ENCODE data around the gene MEN1. TPM values are rescaled to one million over a fixed set of nuclear protein-coding genes. Genes with fewer than 3 reads are reported as not detected.

Gene MEN1
- total and polyA plus RNA-seq, 2 of the 13 experiments (the other 11 are each of a cell fraction or from before 2014, with no cell fraction given) = 20.5 to 27.3 TPM

GRCh38 chr11:64842851-64843685 lies 32.7 kb upstream of the MEN1 start (continued):
- TF ChIP-seq HNF1A (IDR thresholded peaks at IDR 0.05; ENCODE audit: low read depth) = no peak
- TF ChIP-seq HNF1A (CRISPR knock-in tag; IDR thresholded peaks at IDR 0.05; ENCODE audit: borderline replicate concordance) = no peak
- TF ChIP-seq ZFP90 (CRISPR knock-in tag; IDR thresholded peaks at IDR 0.05; ENCODE audit: borderline replicate concordance) = no peak
- no peak for TF ChIP-seq STAT6 (CRISPR knock-in tag; IDR thresholded peaks at IDR 0.05; ENCODE audit: borderline replicate concordance)
- no peak for TF ChIP-seq ZNF878 (CRISPR knock-in tag; IDR thresholded peaks at IDR 0.05)
- no peak for TF ChIP-seq TCF7 (IDR thresholded peaks at IDR 0.05; ENCODE audit: low read depth)
- no peak for TF ChIP-seq NFE2 (CRISPR knock-in tag; IDR thresholded peaks at IDR 0.05)
- no peak for TF ChIP-seq ZNF414 (CRISPR knock-in tag; IDR thresholded peaks at IDR 0.05)
- TF ChIP-seq HOXA3 (CRISPR knock-in tag; IDR thresholded peaks at IDR 0.05) = no peak
- 0 out of 2 replicates have a peak, but pooled peaks have one; percentile 5 for TF ChIP-seq ZNF691 (CRISPR knock-in tag; IDR thresholded peaks at IDR 0.05; ENCODE audit: borderline replicate concordance, low read depth)
- TF ChIP-seq ZBTB14 (CRISPR knock-in tag; IDR thresholded peaks at IDR 0.05) = no peak
- no peak for TF ChIP-seq SPEN (CRISPR knock-in tag; IDR thresholded peaks at IDR 0.05; ENCODE audit: low read depth)
- TF ChIP-seq ATM (IDR thresholded peaks at IDR 0.05; ENCODE audit: borderline replicate concordance) = no peak
- no peak for TF ChIP-seq ZNF619 (CRISPR knock-in tag; IDR thresholded peaks at IDR 0.05)
- TF ChIP-seq DMTF1 (CRISPR knock-in tag; IDR thresholded peaks at IDR 0.05) = no peak
- TF ChIP-seq MTA3 (CRISPR knock-in tag; IDR thresholded peaks at IDR 0.05) = no peak
- TF ChIP-seq TP53 (CRISPR knock-in tag; conservative IDR thresholded peaks at IDR 0.05) = peak; percentile 91; the same call in 1 of the 2 replicates

Measured in HepG2 (cell line).